HepG2 (cell line): ENCODE data around the gene KRTAP22-2. TPM values are rescaled to one million over a fixed set of nuclear protein-coding genes. Genes with fewer than 3 reads are reported as not detected.

Experiments
- ATAC-seq: fragments of 200-7000 bp; cut with Tn5 transposase; 3 replicates; pipeline ENCODE4 v1.9.1; 2020; ENCODE audit warnings: mild to moderate bottlenecking, moderate library complexity
- BruUV-seq: library from RNA; stranded (reverse); fragments of 400-500 nt; replicated peaks from 2 replicates; lab custom pipeline; 2021; lab: Mats Ljungman, UMichigan
- CTCF ChIA-PET: fragments of 300-600 bp; formaldehyde crosslinking; extraction: SDS; loops from one replicate; lab custom pipeline; 2021; ENCODE audit warnings: low total read pairs, inconsistent platforms, low intra/inter-chr PET ratio; lab: Yijun Ruan, JAX
- POLR2A ChIA-PET: fragments of 350-600 bp; sonication (Branson Sonifier 250); formaldehyde crosslinking; loops from one replicate; lab custom pipeline; 2020; ENCODE audit warnings: antibody characterized with exemption, inconsistent platforms; lab: Yijun Ruan, JAX
- DNase-seq: peaks from one replicate; pipeline ENCODE4 v3.0.0-alpha.2; 2015; ENCODE audit warnings: low spot score
- FAIRE-seq: peaks from 3 replicates; lab custom pipeline; 2011; peaks lifted over from hg19 to GRCh38; lab: Jason Lieb, UNC
- H2AFZ ChIP-seq: one replicate; pipeline ENCODE4 v1.6.1; 2011; ENCODE audit warnings: low read length, inconsistent platforms
- H3K27ac ChIP-seq: fragments of 300-600 bp; 3 replicates; pipeline ENCODE4 v1.8.0; 2011; ENCODE audit warnings: mixed run types, mild to moderate bottlenecking, mixed read lengths, low read length, inconsistent platforms; ENCODE audit not compliant: insufficient read depth; ENCODE audit errors: extremely low read length
- H3K27me3 ChIP-seq, 2 experiments: fragments of 200-600 bp in 1 of 2; 2 replicates in 1 of 2; 3 replicates in 1 of 2; pipeline versions ENCODE4 v1.6.0 to v1.8.0; 2011; ENCODE audit warnings: low read length in 2 of 2, mild to moderate bottlenecking in 2 of 2, moderate library complexity in 2 of 2, inconsistent platforms in 1 of 2; ENCODE audit not compliant: insufficient read depth in 2 of 2, control insufficient read depth in 1 of 2
- H3K36me3 ChIP-seq, 2 experiments: fragments of 200-600 bp in 1 of 2; replicated peaks in 1 of 2; 2 replicates in 1 of 2; 3 replicates in 1 of 2; pipeline versions ENCODE4 v1.5.1 to v1.8.0; 2011; ENCODE audit warnings: low read length in 2 of 2, inconsistent platforms in 1 of 2; ENCODE audit not compliant: insufficient read depth in 2 of 2, control insufficient read depth in 1 of 2
- H3K4me1 ChIP-seq: 2 replicates; pipeline ENCODE4 v1.5.1; 2012; ENCODE audit warnings: low read length, inconsistent platforms; ENCODE audit not compliant: insufficient read depth
- H3K4me2 ChIP-seq: 2 replicates; pipeline ENCODE4 v1.6.0; 2011; ENCODE audit warnings: low read depth, low read length, inconsistent platforms
- H3K4me3 ChIP-seq, 3 experiments: fragments of 200-600 bp in 1 of 3; sonication (generic), shearing (Covaris generic) in 1 of 3; replicated peaks in 1 of 3; 2 replicates each; pipeline ENCODE4 v1.5.1; 2011 to 2016; ENCODE audit warnings: low read length in 3 of 3, inconsistent platforms in 2 of 3, low read depth in 2 of 3, mild to moderate bottlenecking in 2 of 3, control low read depth in 1 of 3, mixed read lengths in 1 of 3; ENCODE audit not compliant: insufficient read depth in 1 of 3
- H3K79me2 ChIP-seq: one replicate; pipeline ENCODE4 v1.6.1; 2011; ENCODE audit warnings: low read length, inconsistent platforms; ENCODE audit not compliant: insufficient read depth
- H3K9ac ChIP-seq: 2 replicates; pipeline ENCODE4 v1.6.0; 2011; ENCODE audit warnings: mild to moderate bottlenecking, low read depth, low read length, inconsistent platforms; ENCODE audit not compliant: insufficient read depth
- H3K9me3 ChIP-seq: 2 replicates; pipeline ENCODE4 v1.5.1; 2012; ENCODE audit warnings: mild to moderate bottlenecking, low read length
- H4K20me1 ChIP-seq: 2 replicates; pipeline ENCODE4 v1.6.0; 2011; ENCODE audit warnings: inconsistent platforms, mild to moderate bottlenecking, low read length, moderate library complexity; ENCODE audit not compliant: insufficient read depth
- ARNTL ChIP-seq: sonication (generic); formaldehyde crosslinking; IDR thresholded peaks from 2 replicates; pipeline ENCODE4 v1.4.0; 2020; ENCODE audit warnings: mild to moderate bottlenecking, missing genetic modification reagents
- BATF2 ChIP-seq: sonication (generic); formaldehyde crosslinking; IDR thresholded peaks from 2 replicates; pipeline ENCODE4 v1.8.0; 2022; ENCODE audit warnings: mild to moderate bottlenecking, missing genetic modification reagents, moderate library complexity
- FIP1L1 ChIP-seq: fragments of 200-400 bp; formaldehyde crosslinking; IDR thresholded peaks from 2 replicates; pipeline ENCODE4 v1.6.1; 2018; ENCODE audit warnings: low read depth, mild to moderate bottlenecking, low read length, moderate library complexity, borderline replicate concordance; ENCODE audit not compliant: insufficient read depth
- HNRNPLL ChIP-seq: fragments of 200-400 bp; formaldehyde crosslinking; IDR thresholded peaks from 2 replicates; pipeline ENCODE4 v1.6.1; 2017; ENCODE audit warnings: mild to moderate bottlenecking, low read depth, low read length; ENCODE audit not compliant: poor library complexity, severe bottlenecking
- ISX ChIP-seq: sonication (generic); formaldehyde crosslinking; conservative IDR thresholded peaks from 2 replicates; pipeline ENCODE4 v1.5.0; 2020; ENCODE audit warnings: missing genetic modification reagents
- KLF16 ChIP-seq, 2 experiments: sonication (generic) in 1 of 2; formaldehyde crosslinking in 1 of 2; IDR thresholded peaks; 2 replicates each; pipeline versions ENCODE4 v1.6.1 to v1.8.0; 2016 to 2023; ENCODE audit warnings: missing genetic modification reagents in 2 of 2, missing compliant biosample characterization in 1 of 2
- RXRB ChIP-seq: IDR thresholded peaks from 2 replicates; pipeline ENCODE4 v1.6.1; 2016; ENCODE audit warnings: borderline replicate concordance, missing genetic modification reagents, missing compliant biosample characterization
- SUZ12 ChIP-seq: fragments of 150-350 bp; IDR thresholded peaks from 2 replicates; pipeline ENCODE4 v1.6.1; 2014; ENCODE audit warnings: low read depth, low read length
- ZBTB7A ChIP-seq: sonication (generic); formaldehyde crosslinking; IDR thresholded peaks from 2 replicates; pipeline ENCODE4 v1.8.0; 2022; ENCODE audit warnings: mild to moderate bottlenecking, missing genetic modification reagents
- ZFP36L2 ChIP-seq: sonication (generic); formaldehyde crosslinking; IDR thresholded peaks from 2 replicates; pipeline ENCODE4 v1.4.0; 2020; ENCODE audit warnings: missing genetic modification reagents
- ZFX ChIP-seq: sonication (generic); formaldehyde crosslinking; IDR thresholded peaks from 2 replicates; pipeline ENCODE4 v1.4.0; 2020; ENCODE audit warnings: mild to moderate bottlenecking, low read depth, missing genetic modification reagents, moderate library complexity
- ZNF816 ChIP-seq: sonication (generic); formaldehyde crosslinking; IDR thresholded peaks from 2 replicates; pipeline ENCODE4 v1.8.0; 2022; ENCODE audit warnings: missing genetic modification reagents, mild to moderate bottlenecking, borderline replicate concordance
- WGBS: methylation state at CpG from one replicate; pipeline ENCODE4 v1.1.6; 2017; ENCODE audit warnings: low lambda C conversion rate; 5-methylcytosine and 5-hydroxymethylcytosine counted together
- in situ Hi-C: cut with HindIII; loops from 2 replicates; pipeline ENCODE4 v1.10.0; 2017; ENCODE audit warnings: low pct_unique_long_range_greater_than_20kb; ENCODE audit not compliant: extremely low pct_ligation_motif_present
- intact Hi-C: fragments of 100-400 bp; cut with micrococcal nuclease; formaldehyde crosslinking; loops from one replicate; pipeline ENCODE4 v1.10.0; 2022; ENCODE audit not compliant: unreplicated experiment
- polyA plus RNA-seq, 8 experiments: library from polyadenylated mRNA; depleted of rRNA in 3 of 8; stranded (reverse) in 7 of 8; unstranded in 1 of 8; fragments of >200 nt; fragmentation: Illumina TruSeq in 4 of 8; extraction: Trizol in 4 of 8; gene quantifications; 2 replicates each; pipeline versions ENCODE4 v1.2.1 to v1.2.3, GENCODE V29; 2011 to 2016; ENCODE audit warnings: low read depth in 4 of 8, missing spikeins in 1 of 8, mixed read lengths in 1 of 8; ENCODE audit not compliant: insufficient read depth in 1 of 8
- total RNA-seq, 5 experiments: library from RNA; depleted of rRNA; stranded (reverse); fragments of >200 nt; fragmentation: Illumina TruSeq; extraction: Trizol; gene quantifications; 2 replicates each; pipeline ENCODE4 v1.2.3, GENCODE V29; 2016; ENCODE audit warnings: low read depth in 1 of 5
- TF ChIP-seq, protein P1 (sequence below): IDR thresholded peaks from 2 replicates; pipeline ENCODE4 v1.6.1; 2016; ENCODE audit warnings: low read depth, borderline replicate concordance

Gene KRTAP22-2
- total and polyA plus RNA-seq, 2 of the 13 experiments (the other 11 are each of a cell fraction or from before 2014, with no cell fraction given) = not detected

DNA sequence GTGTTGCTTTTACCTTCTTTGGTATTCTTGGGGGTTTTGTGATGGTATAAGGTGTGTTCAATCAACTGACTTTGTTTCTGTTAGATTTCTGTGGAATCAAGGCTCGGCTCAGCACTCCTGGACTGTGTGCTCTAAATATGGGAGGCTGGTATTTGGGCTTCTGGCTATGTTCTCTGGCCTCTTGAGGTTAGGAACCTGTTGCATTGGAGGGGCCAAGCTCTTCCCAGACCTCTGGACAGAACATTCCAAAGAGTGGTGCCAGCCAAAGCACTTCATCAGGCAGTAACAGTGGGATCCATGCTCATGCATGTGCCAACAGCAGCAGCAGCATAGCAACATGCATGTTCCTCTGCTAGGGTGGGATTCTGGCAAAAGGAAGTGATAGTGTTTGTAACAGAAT, 37.4 kb downstream of the KRTAP22-2 start:
- Histone ChIP-seq H3K9ac (no peak overlapping the region), H4K20me1 (no peaks in the 10 kb centered on the region), H3K4me1 (no peaks in the 10 kb centered on the region), H2AFZ (no peak overlapping the region), H3K27ac (no peak overlapping the region), H3K4me3 (no peak overlapping the region), H3K79me2 (no peaks in the 10 kb centered on the region), H3K36me3 (no peaks in the 10 kb centered on the region), H3K27me3 (no peaks in the 10 kb centered on the region), H3K4me2 (no peak overlapping the region), H3K9me3 (peaks cover 90% of the 10 kb centered on the region)
- TF ChIP-seq SUZ12 (no peak), FIP1L1 (no peak), ZNF816 (CRISPR knock-in tag) (no peak), ZBTB7A (CRISPR knock-in tag) (no peak), ARNTL (CRISPR knock-in tag) (no peak), HNRNPLL (no peak), ZFP36L2 (CRISPR knock-in tag) (no peak), ISX (no peak), KLF16 (CRISPR knock-in tag; IDR thresholded peaks at IDR 0.05) (no peak), RXRB (CRISPR knock-in tag) (no peak), ZFX (no peak), BATF2 (CRISPR knock-in tag) (no peak)
- TF ChIP-seq, protein P1, sequence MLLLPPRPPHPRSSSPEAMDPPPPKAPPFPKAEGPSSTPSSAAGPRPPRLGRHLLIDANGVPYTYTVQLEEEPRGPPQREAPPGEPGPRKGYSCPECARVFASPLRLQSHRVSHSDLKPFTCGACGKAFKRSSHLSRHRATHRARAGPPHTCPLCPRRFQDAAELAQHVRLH = no peak
- intact Hi-C loops = no loop called here
- ATAC-seq (no peak), DNase-seq (no peak), FAIRE-seq (no peak)
- in situ Hi-C loops = no loop called here
- ChIA-PET POLR2A (no interaction called here), CTCF (no interaction called here)
- WGBS = 0% methylated on average over 1 of the region's 1 CpG
- no TSS peak for BruUV-seq
